Medulla oblongata (tissue), 1 donor: Measurements from ENCODE around the gene FUT2.

Experiments used
- DNase-seq: peaks from one replicate; pipeline ENCODE4 v3.0.0-alpha.2; 2015; ENCODE audit errors: extremely low spot score

FUT2 gene

GRCh38 chr19:48750771-48751504 is 55.2 kb downstream of the FUT2 start:
- DNase-seq = no peak

GRCh38 chr19:48751845-48752495 is 56.2 kb downstream of the FUT2 start:
- DNase-seq = no peak

- no peak for DNase-seq
These were observed 57.0 kb downstream of the FUT2 start, which contains the start of gene FUT1 for GRCh38 chr19:48752496-48753365. Gene FUT1, minus strand, starts transcription at chr19:48752641. Its CDS starts 1,360 bp downstream, at chr19:48751281.

- DNase-seq = no peak
These were observed 59.4 kb downstream of the FUT2 start, which contains the start of gene FGF21 for GRCh38 chr19:48755084-48755641. Gene FGF21, plus strand, starts transcription at chr19:48755524. Its CDS starts 713 bp downstream, at chr19:48756237.
